Measurements from ENCODE around the gene KATNB1.

The KATNB1 gene

DNA sequence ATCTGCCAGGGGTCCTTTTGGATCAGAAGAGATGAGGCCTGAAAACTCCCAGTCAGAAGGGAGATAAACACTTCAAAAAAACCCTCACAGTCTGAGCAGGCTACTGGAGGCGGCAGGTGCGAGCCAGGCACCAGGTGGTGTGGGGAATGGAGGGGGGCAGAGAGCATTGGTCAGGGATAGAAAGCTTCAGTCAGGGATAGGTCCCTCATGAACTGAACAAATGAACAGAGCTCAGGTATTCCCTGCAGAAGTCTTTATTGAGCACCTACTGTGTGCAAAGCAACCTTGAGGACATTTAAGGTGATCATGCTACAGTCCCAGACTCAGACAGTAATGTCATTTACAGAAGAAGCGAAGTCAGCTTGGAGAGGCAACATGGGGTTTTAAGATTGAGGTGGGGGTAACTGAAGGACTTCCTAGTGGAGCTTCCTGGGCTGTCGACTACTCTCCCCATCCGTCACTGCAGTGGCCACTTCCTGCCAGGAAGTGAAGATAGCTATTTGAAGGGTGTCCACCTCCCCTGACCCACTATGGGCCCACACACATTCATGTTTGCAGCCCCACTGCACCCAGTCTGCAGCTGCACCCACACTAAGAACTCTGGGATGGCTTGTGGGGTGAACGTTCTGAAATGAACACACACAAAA is 63.5 kb downstream of the KATNB1 start:
- no peak for DNase-seq

DNA sequence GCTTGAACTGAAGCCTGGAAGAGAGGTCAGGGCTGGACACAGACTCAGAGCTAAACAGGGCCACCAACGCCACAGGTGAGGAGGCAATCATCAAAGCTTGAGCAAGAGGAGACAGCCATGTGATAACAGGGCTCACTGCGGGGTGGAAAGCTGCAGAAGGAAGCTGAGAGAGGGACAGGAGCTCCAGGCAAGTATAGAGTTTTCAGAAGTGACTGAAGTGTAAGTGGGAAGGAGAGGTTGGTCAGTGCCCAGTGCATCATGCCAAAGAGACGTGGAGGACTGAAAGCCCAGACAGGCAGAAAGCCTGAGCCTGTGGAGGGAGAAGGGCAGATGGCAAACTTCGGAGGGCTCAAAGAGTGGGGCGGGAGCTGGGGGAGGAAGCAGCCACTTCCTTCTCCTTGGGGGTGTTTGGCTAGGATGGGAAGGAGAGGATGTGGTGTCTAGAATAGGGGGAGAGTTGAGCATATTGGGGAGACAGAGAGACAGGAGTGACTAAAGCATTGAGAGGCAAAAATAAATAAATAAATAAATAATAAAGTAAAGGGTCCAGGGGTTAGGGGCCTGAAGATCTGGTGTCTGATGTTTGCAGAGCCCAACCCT is 64.1 kb downstream of the KATNB1 start:
- DNase-seq = no peak

DNA sequence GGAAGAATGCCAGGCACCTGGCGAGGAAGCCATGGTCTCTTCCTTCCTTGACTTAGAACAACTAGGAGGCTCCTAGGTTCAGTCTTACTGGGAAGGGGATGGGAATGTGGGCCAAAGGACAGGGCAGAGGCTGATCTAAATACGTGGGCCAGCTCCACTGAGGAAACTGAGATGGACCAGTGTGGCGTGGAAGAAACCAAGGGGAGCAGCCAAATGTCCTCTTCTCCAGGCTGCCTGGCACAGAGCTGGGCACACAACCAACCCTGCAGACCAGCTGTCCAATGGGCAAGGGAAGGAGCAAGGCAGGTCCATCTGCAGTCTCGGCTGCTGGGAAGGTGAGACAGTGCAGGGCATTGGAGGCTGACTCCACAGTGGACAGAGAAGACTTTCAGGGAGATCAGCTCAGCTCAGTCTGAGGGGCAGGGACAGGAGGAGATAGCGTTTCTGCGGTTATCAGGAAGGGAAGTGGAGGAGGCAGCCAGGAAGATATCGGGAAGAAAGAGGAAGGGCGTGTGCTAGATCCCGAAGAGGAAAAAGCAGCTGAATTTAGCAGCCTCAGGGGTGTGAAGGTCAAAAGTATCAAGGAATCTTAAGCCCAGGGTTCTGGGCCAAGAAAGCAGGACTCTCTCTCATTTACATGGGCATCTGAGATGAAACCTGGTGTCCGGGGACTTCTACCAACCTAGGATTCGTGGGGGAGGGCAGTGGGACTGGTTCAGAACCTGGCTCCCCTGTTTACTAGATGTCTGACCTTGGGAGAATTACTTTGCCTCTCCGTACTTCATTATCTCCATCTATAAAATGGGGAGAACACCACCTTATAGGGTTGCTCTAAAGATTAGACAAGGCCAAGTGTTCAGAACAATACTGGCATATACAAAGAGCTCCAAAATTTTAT is 64.9 kb downstream of the KATNB1 start:
- no peak for DNase-seq

DNA sequence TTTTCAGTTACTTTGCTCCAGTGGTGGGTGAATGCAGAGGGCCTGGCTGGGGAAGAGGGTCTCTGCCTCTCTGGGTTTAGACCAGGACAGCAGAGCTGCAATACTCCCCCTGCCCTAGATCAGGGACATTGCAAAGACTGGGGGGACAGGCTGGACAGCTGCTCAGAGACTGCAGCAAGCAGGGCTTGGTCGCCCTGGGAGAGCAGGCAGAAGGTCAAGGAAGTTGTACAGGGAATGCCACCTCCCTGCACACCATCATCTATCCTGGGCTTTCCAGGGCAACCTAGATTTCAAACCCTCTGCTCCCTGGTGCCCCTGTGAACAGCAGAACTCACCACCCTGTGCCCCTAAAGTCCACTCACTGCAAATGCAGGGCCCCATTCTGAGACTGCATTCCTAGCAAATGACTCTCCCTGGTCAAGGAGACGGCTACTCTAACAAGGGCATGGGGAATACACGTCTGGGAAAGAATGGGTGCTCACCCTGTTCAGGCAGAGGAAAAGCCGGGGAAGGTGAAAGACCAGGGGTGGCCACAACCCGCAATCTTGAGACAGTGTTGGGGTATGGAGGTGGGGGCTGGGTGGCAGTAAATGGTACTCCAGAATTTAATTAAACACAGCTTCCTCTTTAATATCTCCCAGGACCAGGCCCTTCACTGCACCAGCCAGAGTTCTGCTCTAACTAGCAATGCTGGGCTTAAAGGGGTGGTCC is 65.7 kb downstream of the KATNB1 start:
- no peak for DNase-seq

DNA sequence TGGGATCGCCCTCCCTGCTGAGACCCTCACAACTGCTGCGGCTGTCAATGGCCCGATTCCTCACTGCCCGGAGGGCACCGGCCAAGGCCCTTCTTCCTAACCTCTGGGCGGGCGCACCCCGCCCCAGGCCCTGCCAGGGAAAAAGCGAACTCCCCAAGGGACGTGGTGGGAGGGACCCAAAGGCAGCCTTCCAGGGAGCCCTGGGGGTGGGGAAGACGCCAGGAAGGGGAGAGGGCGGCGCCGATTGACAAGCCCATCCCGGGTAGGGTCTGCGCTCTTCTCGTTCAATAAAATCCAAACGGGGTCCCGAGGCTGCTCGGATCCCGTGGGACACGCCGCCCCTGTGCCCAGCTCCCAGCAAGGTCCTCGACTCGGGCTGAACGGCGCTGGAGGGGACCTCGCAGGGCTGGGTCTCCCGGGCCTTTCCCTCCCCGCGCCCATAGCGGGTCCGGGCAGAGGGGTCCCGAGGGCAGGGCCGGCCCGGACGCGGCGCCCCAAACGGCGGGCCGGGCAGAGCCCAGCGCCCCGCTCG is 66.3 kb downstream of the KATNB1 start:
- DNase-seq = peak; percentile 59

DNA sequence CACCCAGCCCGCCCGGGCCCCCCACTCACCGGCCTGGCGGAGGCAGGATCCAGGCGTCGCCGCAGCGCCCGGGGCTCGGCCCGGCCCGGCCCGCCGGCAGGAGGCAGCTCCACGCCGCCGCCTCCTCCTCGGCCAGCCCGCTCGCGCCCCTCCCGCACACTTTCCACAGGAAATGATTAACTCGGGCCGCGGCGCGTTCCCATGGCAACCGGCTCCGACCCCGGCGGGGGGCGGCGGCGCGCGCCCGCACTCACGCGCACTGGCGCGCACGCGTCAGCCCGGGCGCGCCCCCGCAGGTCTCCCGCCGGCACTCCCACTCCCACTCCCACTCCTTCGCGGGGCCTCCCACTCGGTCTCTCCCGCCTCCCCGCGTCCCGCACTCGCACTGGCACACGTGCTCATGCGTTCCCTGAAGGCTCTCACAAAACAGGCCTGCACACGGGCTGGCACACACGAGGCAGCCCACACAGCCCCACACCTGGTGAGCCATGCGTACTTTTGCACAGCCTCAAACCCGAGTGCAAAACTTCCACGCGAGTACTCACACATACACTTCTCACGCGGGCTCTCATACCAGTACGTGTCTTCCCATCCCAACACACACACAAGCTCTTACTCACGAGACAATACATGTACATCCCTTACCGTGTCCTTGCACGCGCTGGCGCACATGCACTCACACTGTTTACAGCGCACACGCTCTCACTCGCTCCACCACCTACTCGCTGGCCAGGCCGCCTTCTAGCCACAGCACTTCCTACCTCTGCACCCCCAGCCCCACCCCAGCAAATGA is 67.0 kb downstream of the KATNB1 start, which contains the start of gene KIFC3:
KIFC3 (minus strand) TSS at position 151 of the 793 bp plus-strand sequence. CDS start 4,248 bp downstream, outside the sequence.
- DNase-seq = peak; percentile 89

GRCh38 chr16:57803134-57803990 is 67.8 kb downstream of the KATNB1 start:
- no peak for DNase-seq

- DNase-seq = no peak
These were observed 68.7 kb downstream of the KATNB1 start for GRCh38 chr16:57804111-57804837.

DNA sequence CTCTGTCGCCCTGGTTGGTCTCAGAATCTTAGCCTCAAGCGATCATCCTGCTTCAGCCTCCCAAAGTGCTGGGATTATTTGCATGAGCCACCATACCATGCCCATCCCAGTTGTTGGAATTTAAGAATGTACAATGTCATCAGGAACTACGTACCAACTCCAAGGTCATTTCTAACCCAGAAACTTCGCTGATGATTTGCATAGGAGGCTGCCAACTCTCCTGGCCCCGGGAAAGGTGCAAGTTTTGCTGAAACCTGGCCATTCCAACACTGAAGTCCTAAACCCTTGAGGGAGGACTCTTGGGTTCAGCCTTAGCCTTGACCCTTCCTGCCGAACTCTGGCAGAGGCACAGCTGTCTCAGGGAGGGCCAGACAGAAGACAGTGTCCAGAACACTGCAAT is 69.6 kb downstream of the KATNB1 start:
- no peak for DNase-seq
